ENCODE measurements around the gene MTIF2. TPM values are rescaled to one million over a fixed set of nuclear protein-coding genes. Genes with fewer than 3 reads are reported as not detected.

MTIF2 gene
- total and polyA plus RNA-seq, 9 of the 15 experiments (the other 6 are each of a cell fraction or from before 2014, with no cell fraction given), result 58.7 to 143 (median 105) TPM

DNA sequence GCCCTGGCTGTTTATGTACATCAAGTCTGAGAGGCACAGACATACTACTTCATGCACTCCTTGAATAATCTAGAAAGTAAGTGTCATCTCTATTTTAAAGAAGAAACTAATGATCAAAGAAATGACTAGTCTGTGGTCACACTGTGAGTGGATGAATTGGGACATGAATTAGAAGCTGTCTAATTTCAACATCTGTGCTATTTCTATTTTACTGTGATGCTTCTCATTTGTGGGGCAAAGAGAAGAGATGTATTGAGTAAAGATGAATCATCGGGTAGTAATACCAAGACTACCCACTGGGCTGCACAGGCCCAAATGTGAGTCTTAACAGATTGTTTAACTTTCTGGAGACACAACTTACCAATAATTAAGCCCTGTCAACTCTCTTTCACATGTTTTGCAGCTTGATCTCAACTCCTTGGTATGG, 42.4 kb upstream of the MTIF2 start:
- Histone ChIP-seq H3K4me2 (ENCODE audit: insufficient read depth, low read length) (no peak overlapping the region), H3K9me3 (replicated peaks; ENCODE audit: control insufficient read depth, insufficient read depth, low read depth, low read length) (no peaks in the 10 kb centered on the region), H3K27ac (ENCODE audit: extremely low read depth, low read depth, low read length) (no peak overlapping the region), H3K4me3 (no peak overlapping the region), H3K4me1 (replicated peaks in 1 of 2; ENCODE audit: control insufficient read depth in 2 of 2, insufficient read depth in 2 of 2, low read length in 2 of 2) (no peaks in the 10 kb centered on the region), H4K20me1 (replicated peaks; ENCODE audit: control insufficient read depth, insufficient read depth, low read length) (no peaks in the 10 kb centered on the region), H3K36me3 (ENCODE audit: control insufficient read depth, insufficient read depth, low read length) (peaks cover 79% of the 10 kb centered on the region), H2AFZ (ENCODE audit: low read depth, low read length) (no peak overlapping the region), H3K9ac (ENCODE audit: insufficient read depth in 1 of 2, low read depth in 2 of 2, low read length in 2 of 2) (no peak overlapping the region), H3K79me2 (ENCODE audit: control insufficient read depth, insufficient read depth, low read length) (no peaks in the 10 kb centered on the region), H3K9me1 (ENCODE audit: control insufficient read depth, insufficient read depth, low read length) (no peaks in the 10 kb centered on the region), H3K27me3 (ENCODE audit: control insufficient read depth in 2 of 2, insufficient read depth in 2 of 2, low read length in 2 of 2) (no peaks in the 10 kb centered on the region)
- DNase-seq (ENCODE audit: extremely low read depth in 1 of 4, low spot score in 3 of 4) (peak in 2 of 4 experiments; percentile 19 to 21), ATAC-seq (peak; percentile 83), FAIRE-seq (peak; percentile 35)
- CTCF ChIA-PET (ENCODE audit: low intra/inter-chr PET ratio), result no interaction called here
- 92% methylated on average over 1 of the region's 1 CpG for WGBS (ENCODE audit: insufficient coverage, low coverage, missing lambda C conversion rate)
- no TSS peak for BruUV-seq (replicated peaks)
- in situ Hi-C loops (cut with MboI) (no loop called here), intact Hi-C loops (cut with micrococcal nuclease) (no loop called here)
- POLR2A ChIA-PET, result interaction anchor here (0.6 to 1.4 kb wide), 4 partner anchors 18 to 263 kb away, joined by 3 to 5 read pairs (median 4); partner anchors contain the start of gene CFAP36
- TF ChIP-seq BMI1 (IDR thresholded peaks at IDR 0.05; ENCODE audit: low read length), result no peak
- TF ChIP-seq ZFP1 (CRISPR knock-in tag; IDR thresholded peaks at IDR 0.05), result no peak
- no peak for TF ChIP-seq ETS2 (tag; IDR thresholded peaks at IDR 0.05; ENCODE audit: borderline replicate concordance, poor library complexity, severe bottlenecking)
- no peak for TF ChIP-seq STAT5B (CRISPR knock-in tag; IDR thresholded peaks at IDR 0.05)
- no peak for TF ChIP-seq ZBTB43 (CRISPR knock-in tag; IDR thresholded peaks at IDR 0.05)
- TF ChIP-seq ZSCAN32 (CRISPR knock-in tag; IDR thresholded peaks at IDR 0.05), result no peak
- no peak for TF ChIP-seq PBX2 (CRISPR knock-in tag; IDR thresholded peaks at IDR 0.05; ENCODE audit: low read depth)
- no peak for TF ChIP-seq PBX2 (tag; conservative IDR thresholded peaks at IDR 0.05; ENCODE audit: low read depth)
- TF ChIP-seq, protein P1, sequence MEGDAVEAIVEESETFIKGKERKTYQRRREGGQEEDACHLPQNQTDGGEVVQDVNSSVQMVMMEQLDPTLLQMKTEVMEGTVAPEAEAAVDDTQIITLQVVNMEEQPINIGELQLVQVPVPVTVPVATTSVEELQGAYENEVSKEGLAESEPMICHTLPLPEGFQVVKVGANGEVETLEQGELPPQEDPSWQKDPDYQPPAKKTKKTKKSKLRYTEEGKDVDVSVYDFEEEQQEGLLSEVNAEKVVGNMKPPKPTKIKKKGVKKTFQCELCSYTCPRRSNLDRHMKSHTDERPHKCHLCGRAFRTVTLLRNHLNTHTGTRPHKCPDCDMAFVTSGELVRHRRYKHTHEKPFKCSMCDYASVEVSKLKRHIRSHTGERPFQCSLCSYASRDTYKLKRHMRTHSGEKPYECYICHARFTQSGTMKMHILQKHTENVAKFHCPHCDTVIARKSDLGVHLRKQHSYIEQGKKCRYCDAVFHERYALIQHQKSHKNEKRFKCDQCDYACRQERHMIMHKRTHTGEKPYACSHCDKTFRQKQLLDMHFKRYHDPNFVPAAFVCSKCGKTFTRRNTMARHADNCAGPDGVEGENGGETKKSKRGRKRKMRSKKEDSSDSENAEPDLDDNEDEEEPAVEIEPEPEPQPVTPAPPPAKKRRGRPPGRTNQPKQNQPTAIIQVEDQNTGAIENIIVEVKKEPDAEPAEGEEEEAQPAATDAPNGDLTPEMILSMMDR (IDR thresholded peaks at IDR 0.05 in 2 of 3, conservative IDR thresholded peaks at IDR 0.05 in 1 of 3; ENCODE audit: insufficient read depth in 2 of 3, low read depth in 1 of 3, low read length in 3 of 3), result 0 out of 6 replicates have a peak, but pooled peaks of 1 of the 3 experiments have one; percentile 14
- no peak for TF ChIP-seq RNF2 (IDR thresholded peaks at IDR 0.05)
- TF ChIP-seq ATF3 (IDR thresholded peaks at IDR 0.05), result peak; percentile 32; the same call in 1 of the 2 replicates
- TF ChIP-seq ATF3 (CRISPR knock-in tag; conservative IDR thresholded peaks at IDR 0.05), result no peak
- no peak for TF ChIP-seq POLR2AphosphoS5 (IDR thresholded peaks at IDR 0.05; ENCODE audit: control insufficient read depth, insufficient read depth, low read depth, low read length)
- TF ChIP-seq ZNF354B (CRISPR knock-in tag; IDR thresholded peaks at IDR 0.05), result no peak
- TF ChIP-seq EZH2 (IDR thresholded peaks at IDR 0.05; ENCODE audit: borderline replicate concordance, low read depth, low read length), result no peak
- no peak for TF ChIP-seq PHTF2 (CRISPR knock-in tag; IDR thresholded peaks at IDR 0.05)
